HG02678 (cell line): ENCODE measurements around the gene FAXC.
"Not testable (repeated sequence)": the region's sequence is repeated elsewhere in the genome, so short reads cannot be mapped to it uniquely, and the experiment has no call there.

Source experiments
- ATAC-seq: cut with Tn5 transposase; IDR thresholded peaks from one replicate; pipeline ENCODE4 v1.9.1; 2021; ENCODE audit warnings: mild to moderate bottlenecking, moderate library complexity; ENCODE audit not compliant: unreplicated experiment

FAXC gene

GRCh38 chr6:99341862-99342455, 7.5 kb downstream of the FAXC start:
- peak; percentile 54 for ATAC-seq

DNA sequence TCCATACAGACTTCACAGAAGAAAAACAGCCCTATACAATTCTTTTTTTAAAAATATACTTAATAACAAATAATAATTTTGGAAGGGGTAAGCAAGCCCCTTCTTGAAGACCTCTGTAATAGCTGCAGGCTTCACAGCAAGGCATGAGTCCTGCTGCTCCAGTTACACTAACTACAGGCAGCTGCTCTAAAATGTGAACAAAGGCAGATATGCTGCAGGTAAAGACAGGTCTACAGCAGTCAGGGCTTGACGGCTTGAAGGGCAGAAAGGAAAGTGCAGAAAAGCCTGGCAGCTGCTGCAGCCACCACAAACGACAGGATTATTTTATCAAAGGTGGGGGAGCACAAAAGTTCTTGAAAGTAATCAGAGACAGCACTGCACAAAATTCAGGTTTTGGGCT, 11.3 kb downstream of the FAXC start:
- no peak for ATAC-seq

- ATAC-seq = not testable (repeated sequence)
Observed at GRCh38 chr6:99335298-99335697, 14.2 kb downstream of the FAXC start.

DNA sequence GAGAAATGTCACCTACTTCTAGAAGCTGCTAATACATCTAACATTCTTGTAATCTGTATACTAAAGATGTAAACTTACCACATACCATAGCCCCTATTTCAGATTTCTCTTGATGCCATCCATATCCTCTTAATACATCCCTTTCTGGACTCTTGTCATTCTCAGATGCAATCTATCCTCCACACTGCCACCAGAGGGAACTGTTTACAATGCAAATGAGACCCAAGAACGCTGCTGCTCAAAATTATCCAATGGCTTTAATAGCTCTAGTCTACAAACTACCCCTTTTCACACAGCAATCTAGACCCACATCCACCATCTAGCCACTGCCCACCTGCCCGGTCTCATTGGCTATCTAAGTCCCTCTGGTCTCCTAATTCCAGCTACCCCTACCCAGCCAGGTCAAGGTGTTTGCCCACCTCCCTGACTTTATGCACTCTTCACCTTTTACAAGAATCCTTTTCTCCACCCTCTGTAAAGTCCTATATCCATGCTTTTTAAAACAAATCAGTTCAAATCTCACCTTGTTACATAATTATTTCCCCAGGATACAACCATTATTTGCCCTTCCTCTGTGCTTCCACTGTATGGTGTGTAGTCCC, 14.8 kb downstream of the FAXC start:
- peak; percentile 31 for ATAC-seq

- peak; percentile 93 for ATAC-seq
Observed at GRCh38 chr6:99333068-99333467, 16.4 kb downstream of the FAXC start.

- no peak for ATAC-seq
Observed at GRCh38 chr6:99331531-99331930, 17.9 kb downstream of the FAXC start.

GRCh38 chr6:99330159-99330558, 19.3 kb downstream of the FAXC start:
- ATAC-seq = peak; percentile 67

DNA sequence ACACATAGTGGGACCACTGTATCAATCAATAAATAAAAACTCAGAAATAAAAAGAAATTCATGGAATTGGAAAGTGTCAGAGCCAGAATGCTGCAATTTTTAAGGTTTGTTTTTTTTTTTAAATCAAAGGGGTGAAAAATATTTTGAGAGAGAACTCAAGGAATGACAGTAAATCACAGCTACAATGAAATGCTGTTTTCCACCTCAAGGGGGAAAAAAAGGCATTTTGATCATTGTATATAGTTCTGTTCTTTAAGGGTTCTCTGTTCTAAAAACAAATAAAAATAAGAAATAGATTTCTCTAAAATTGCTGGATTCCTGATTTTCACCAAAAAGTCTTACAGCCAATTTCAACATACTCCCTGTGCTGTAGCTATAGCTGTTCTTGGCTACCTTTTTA, 24.5 kb downstream of the FAXC start:
- no peak for ATAC-seq

DNA sequence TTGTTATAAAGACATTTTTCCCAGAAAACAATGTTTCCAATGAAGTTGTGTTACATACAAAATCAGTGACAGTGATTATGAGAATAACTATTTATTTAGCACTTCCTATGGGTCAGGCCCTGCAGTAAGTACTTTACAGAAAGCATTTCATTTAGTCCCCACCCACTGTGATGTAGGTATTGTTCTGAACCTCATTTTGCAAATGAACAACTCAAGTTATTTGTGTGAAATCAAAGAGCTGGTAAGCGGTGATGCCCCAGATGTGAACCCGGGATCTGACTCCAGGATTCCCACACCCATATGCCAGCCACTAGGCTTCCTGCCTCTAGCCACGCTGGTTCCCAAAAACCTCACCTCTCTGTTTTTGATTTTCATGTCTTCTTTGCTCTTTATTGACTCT, 30.9 kb downstream of the FAXC start:
- ATAC-seq = no peak

DNA sequence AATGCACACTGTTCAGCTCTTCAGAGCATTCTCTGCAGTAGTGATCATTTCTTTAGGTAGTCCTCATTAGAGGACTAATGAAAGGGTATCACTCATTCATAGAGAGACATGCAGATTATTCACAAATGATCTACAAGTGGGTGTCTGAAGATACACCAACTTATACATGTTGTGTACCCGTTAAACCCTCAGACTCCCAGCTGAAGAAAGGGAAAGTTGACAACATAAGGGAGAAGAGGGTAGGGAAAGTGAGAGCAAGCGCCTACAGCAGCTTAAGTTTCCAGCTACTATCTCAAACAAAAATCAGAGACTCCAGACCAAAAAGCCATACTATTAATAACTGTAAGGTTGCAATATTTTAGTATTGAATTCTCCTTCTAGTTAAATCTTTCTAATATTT, 37.1 kb downstream of the FAXC start:
- no peak for ATAC-seq

GRCh38 chr6:99310553-99310952, 38.9 kb downstream of the FAXC start:
- ATAC-seq = no peak

DNA sequence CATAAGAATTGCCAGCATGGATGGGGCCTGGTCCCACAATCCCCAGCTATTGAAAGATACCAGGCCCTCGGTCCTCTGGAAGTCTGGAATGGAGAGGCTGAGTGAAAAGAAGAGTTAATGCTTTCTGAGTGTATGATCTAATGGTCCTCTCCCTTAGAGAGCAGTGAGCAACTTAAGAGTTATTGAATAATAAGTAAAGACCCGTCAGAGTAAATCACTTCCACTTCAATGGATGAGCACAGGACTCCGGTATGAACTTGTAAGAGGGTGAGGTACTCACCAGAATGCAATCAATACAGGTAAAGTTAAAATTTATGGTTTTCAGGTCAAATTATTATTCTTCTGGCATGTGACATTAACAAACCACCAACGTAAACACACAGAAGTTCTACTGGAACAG, 39.9 kb downstream of the FAXC start:
- ATAC-seq = no peak

DNA sequence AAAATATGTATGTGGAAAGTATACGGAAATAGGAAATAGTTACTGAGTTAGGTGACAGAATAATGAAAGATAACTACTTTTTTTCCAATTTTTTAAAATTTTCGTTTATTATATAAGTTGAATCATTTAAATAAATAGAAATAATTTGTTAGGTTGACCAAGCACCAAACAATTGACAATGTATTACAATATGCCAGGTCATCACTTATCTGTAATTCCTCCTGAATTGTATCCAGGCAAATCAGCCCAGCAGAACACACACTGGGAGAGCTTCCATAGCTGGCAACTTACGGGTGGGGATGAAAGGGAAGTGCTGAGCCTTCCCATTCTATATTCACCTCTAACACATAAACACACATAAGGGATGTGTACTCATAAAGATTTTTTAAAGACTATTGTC, 40.7 kb downstream of the FAXC start:
- no peak for ATAC-seq

GRCh38 chr6:99307295-99307907, 42.1 kb downstream of the FAXC start:
- no peak for ATAC-seq

- no peak for ATAC-seq
Observed at GRCh38 chr6:99306341-99306740, 43.1 kb downstream of the FAXC start.

- ATAC-seq = no peak
Observed at GRCh38 chr6:99305021-99305554, 44.4 kb downstream of the FAXC start.

DNA sequence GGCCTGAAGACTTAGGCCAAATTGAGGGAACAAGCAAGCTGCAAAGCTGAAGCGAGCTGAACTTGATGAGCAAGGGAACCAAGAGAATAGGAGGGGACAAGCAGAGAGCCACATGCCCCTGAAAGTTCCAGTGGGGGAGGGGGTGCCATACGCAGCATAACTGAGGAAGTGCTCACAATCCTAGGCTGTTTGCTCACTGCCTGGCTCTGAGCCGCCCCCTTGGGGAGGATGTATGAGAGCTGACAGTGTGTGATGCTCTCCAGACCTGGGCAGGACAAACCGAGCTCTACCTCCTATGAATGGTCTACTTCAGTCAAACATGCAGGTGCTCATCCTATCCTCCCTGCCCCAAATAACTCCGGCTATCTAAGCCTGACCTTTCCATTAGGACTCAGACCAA, 52.1 kb downstream of the FAXC start:
- ATAC-seq = no peak

- ATAC-seq = no peak
Observed at GRCh38 chr6:99297006-99297405, 52.5 kb downstream of the FAXC start.

- no peak for ATAC-seq
Observed at GRCh38 chr6:99296261-99296660, 53.2 kb downstream of the FAXC start.

GRCh38 chr6:99295276-99295675, 54.2 kb downstream of the FAXC start:
- no peak for ATAC-seq

DNA sequence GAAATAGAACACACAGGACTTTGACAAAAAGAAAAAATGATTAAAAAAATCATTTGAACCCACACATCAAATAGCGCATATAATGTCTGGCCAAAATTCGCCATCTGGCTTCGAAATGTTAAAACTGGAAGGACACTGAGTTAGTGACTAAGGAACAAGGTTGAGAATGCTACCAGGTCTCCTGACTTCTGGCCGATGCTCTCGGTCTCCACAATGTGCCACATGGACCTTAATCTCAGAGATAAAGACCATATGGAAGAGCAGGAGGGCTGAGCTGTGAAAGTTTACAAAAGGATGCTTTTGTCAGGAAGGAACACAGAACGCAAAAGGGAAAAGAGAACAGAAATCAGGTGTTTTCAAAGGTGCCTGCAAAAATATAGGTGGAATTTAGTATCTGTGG, 54.7 kb downstream of the FAXC start:
- no peak for ATAC-seq

DNA sequence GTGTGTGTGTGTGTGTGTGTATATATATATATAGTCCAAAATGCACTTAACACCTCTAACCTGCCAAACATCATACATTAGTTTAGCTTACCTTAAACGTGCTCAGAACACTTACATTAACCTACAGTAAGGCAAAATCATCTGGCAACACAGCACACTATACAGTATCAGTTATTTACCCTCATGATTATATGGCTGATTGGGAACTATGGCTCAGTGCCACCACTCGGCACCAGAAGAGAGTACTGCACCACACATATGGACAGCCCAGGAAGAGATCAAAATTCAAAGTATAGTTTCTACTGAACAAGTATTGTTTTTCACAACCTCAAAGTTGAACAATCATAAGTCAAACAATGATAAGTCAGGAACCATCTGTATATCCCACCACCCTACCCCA, 59.8 kb downstream of the FAXC start:
- ATAC-seq = no peak
